Coronary artery (tissue), 2 donors: Measurements from ENCODE around the gene TSPAN4.

ENCODE experiments used
- DNase-seq: peaks from one replicate; pipeline ENCODE4 v3.0.0-alpha.2; 2017; ENCODE audit warnings: low spot score
- H3K27ac ChIP-seq, 2 donors: fragments of 200-600 bp; sonication (generic); one replicate each; pipeline ENCODE4 v1.5.1; 2016 to 2019
- H3K4me3 ChIP-seq: fragments of 200-600 bp; sonication (generic); 2 replicates; pipeline ENCODE4 v1.5.1; 2016; ENCODE audit warnings: mild to moderate bottlenecking, moderate library complexity
- TF ChIP-seq, protein P1 (sequence below): fragments of 200-600 bp; sonication (generic); IDR thresholded peaks from one replicate; pipeline ENCODE4 v1.5.1; 2019; ENCODE audit warnings: antibody characterized with exemption

Gene TSPAN4

DNA sequence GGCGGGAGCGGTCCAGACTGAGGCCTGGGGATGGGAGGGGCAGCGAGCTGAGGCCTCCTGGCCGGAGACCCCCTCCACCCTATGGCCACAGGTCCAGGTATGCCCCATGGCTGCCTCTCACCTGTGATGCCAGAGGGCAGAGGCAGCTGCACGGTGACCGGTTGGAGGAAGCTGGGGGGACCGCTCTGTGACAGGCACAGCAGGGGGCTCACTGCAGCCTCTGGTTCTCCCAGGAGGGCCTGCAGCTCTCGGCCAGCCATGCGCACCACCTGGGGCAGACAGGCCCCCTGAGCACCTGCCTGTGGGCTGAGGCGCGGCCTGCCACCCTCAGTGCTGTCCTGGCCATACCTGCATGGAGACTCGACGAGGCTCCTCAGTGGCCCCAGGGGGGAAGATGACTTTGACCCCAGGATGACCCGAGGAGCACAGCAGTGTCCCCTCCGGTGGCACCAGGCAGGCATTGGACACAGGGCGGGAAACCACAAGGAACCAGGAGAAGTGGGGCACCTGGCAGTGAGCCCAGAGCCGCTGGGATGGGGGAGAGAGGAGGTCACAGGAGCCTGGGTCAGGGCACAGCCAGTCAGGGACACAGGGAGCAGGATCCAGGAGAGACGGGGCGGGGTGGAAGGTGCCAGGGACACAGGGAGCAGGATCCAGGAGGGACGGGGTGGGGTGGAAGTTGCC, 41.4 kb upstream of the TSPAN4 start:
- TF ChIP-seq, protein P1, sequence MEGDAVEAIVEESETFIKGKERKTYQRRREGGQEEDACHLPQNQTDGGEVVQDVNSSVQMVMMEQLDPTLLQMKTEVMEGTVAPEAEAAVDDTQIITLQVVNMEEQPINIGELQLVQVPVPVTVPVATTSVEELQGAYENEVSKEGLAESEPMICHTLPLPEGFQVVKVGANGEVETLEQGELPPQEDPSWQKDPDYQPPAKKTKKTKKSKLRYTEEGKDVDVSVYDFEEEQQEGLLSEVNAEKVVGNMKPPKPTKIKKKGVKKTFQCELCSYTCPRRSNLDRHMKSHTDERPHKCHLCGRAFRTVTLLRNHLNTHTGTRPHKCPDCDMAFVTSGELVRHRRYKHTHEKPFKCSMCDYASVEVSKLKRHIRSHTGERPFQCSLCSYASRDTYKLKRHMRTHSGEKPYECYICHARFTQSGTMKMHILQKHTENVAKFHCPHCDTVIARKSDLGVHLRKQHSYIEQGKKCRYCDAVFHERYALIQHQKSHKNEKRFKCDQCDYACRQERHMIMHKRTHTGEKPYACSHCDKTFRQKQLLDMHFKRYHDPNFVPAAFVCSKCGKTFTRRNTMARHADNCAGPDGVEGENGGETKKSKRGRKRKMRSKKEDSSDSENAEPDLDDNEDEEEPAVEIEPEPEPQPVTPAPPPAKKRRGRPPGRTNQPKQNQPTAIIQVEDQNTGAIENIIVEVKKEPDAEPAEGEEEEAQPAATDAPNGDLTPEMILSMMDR = no peak
- no peak overlapping the region for H3K4me3 ChIP-seq
- DNase-seq = no peak
- no peak overlapping the region for H3K27ac ChIP-seq

DNA sequence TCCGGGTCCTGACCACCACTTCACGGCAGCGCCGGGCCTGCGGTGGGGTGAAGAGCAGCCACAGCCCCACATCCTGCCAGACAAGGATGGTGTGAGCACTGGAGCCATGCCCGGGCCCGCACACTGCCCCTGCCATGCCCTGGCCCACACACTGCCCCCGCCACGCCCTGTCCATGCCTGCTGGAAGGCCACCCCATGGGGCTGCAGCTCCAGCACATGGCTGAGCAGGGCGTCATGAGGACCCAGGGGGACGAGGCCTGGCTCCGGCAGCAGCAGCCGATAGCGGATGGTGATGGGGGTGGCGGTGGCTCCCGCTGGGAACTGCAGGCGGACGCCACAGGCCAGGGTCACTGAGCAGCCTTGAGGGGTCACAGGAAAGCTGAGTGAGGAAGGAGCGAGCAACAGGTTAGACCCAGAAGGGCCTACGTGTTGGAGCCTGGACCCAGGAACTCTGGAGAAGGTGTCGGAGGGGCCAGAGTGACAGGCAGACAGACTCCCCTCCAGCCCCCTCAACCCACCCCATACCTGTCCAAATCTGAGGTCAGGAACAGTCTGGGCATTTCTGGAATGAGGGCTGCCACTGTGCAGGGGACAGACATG, 40.5 kb upstream of the TSPAN4 start:
- TF ChIP-seq, protein P1 = no peak
- DNase-seq = no peak
- Histone ChIP-seq H3K27ac (no peak overlapping the region), H3K4me3 (no peak overlapping the region)

DNA sequence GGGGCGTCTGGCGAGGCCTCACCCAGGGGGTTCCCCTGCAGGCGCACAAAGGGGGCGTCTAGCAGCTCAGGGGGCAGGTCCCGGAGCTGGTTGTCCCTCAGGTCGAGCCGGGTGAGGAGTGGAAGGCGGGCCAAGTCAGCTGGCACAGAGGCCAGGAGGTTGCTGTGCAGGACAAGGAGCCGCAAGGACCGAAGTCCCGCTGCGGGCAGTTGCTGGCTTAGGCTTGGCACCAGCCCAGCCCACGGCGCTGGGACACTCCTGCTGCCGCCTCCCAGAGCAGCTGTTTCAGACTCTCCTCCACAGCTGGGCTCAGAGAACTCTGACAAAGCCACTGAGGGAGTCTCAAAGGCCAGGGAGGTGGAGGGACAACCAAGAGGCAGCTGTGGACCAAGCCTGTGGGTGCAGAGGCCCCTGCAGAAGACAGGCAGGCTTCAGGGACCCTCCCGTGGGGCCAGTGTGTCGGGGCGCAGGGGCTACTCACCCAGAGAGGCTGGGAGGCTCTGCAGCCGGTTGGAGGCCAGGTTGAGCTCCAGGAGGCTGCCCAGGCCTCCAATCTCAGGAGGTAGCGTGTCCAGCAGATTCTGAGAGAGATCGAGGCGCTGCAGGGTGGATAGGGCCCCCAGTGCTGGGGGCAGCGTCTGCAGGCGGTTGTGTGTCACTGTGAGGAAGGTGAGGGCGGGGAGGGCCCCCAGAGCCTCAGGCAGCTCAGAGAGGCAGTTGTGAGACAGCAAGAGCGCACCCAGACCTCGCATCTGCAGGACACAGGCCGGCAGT, 39.8 kb upstream of the TSPAN4 start:
- no peak overlapping the region for H3K27ac ChIP-seq
- DNase-seq = no peak
- TF ChIP-seq, protein P1 = no peak
- no peak overlapping the region for H3K4me3 ChIP-seq

DNA sequence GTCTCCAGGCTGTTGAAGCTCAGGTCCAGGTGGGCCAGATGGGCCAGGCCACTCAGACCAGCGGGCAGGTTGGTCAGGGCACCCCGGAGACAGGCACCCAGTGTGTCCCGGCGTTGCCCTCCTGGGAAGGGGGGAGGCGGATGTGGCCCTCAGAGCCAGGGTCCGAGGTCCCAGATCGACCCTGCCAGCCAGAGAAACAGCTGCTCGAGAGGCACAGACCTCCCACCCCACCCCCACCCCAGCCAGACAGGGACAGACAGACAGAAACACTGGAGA, 39.2 kb upstream of the TSPAN4 start:
- TF ChIP-seq, protein P1 = no peak
- no peak for DNase-seq
- H3K27ac ChIP-seq = no peak overlapping the region
- H3K4me3 ChIP-seq = no peak overlapping the region

DNA sequence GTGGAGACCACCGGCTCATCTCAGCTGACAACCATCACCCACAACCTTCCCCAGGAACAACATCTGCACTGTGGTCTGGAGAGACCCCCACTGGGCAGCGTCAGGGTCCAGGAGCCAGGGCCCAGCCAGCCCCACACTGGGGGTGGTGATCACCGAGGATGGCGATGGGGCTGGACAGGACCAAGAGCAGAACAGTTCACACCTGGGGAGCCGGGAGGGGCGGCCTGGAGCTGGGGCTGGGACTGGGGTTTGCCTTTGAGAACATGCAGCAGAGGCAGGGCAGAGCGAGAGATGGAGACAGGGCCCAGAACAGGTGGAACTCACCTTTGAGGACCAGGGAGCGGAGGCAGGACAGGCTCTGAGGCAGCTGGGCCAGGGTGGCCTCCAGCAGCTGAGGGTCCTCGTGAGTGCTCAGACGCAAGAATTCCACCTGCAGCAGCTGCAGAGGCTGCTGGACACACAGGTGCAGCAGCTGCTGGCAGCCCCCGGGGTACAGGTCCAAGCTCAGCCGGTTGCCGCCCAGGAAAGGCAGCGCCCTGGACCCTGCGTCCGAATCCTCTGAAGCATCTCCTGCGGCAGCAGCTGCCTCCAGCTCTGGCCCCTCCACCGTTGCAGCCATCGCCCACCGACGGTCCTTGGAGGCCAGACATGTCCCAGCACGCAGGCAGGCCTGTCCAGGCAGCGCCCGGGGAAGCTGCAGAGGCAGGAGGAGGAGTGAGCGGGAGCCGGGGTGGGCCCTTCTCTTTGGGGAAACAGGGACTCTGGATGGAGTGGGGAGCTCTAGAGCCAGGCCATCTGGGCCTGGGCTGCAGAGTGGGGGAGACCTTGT, 38.7 kb upstream of the TSPAN4 start:
- Histone ChIP-seq H3K4me3 (peak overlapping the region; percentile 78), H3K27ac (peak overlapping the region in 1 of 2 donors; percentile 95)
- DNase-seq = no peak
- TF ChIP-seq, protein P1 = no peak

DNA sequence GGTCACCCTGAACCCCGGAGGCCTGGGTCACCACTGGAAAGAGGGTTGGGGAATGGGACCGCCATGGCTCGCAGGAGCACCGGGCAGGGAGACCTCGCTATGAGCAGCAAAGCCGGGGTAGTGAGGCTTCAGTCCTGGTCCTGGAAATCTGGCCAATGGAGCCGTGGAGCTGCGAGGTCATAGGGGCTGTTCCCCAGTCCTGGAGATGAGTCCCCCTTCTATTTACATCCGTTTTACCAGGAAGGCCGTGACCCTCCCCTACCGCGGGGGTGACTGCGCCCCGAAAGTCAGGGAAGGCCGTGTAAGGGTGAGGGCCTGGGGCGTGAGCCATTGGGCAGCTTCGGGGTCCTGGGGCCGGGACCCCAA, 38.1 kb upstream of the TSPAN4 start:
- peak overlapping the region; percentile 72 to 95 for H3K27ac ChIP-seq
- DNase-seq = no peak
- TF ChIP-seq, protein P1 = no peak
- H3K4me3 ChIP-seq = peak overlapping the region; percentile 78
